Spinal cord (tissue), 10 donors: ENCODE data around the gene PAPSS1. TPM values are rescaled to one million over a fixed set of nuclear protein-coding genes. Genes with fewer than 3 reads are reported as not detected.
A peak's percentile ranks its signal among the peaks of the same experiment; 100 is the strongest.

Experiments used
- DNase-seq, 6 donors: peaks; one replicate each; pipeline versions ENCODE4 v3.0.0 to v3.0.0-alpha.2; 2013 to 2015; ENCODE audit warnings: low spot score in 6 of 6, low read depth in 4 of 6
- H3K27ac ChIP-seq: one replicate; pipeline ENCODE4 v1.5.1; 2013; ENCODE audit warnings: low read depth, low read length, control low read depth
- H3K27me3 ChIP-seq: one replicate; pipeline ENCODE4 v1.6.1; 2013; ENCODE audit warnings: low read length; ENCODE audit not compliant: control insufficient read depth, insufficient read depth
- H3K36me3 ChIP-seq: one replicate; pipeline ENCODE4 v1.6.1; 2013; ENCODE audit warnings: low read length; ENCODE audit not compliant: control insufficient read depth, insufficient read depth
- H3K4me1 ChIP-seq: one replicate; pipeline ENCODE4 v1.6.1; 2013; ENCODE audit warnings: low read length; ENCODE audit not compliant: control insufficient read depth, insufficient read depth
- H3K4me3 ChIP-seq: one replicate; pipeline ENCODE4 v1.5.1; 2013; ENCODE audit warnings: low read depth, low read length, control low read depth
- H3K9me3 ChIP-seq: one replicate; pipeline ENCODE4 v1.6.1; 2013; ENCODE audit warnings: low read length; ENCODE audit not compliant: control insufficient read depth, insufficient read depth
- WGBS: methylation state at CpG from one replicate; pipeline ENCODE4 v1.1.5; 2013; ENCODE audit warnings: missing lambda C conversion rate; ENCODE audit not compliant: insufficient coverage; 5-methylcytosine and 5-hydroxymethylcytosine counted together
- polyA plus RNA-seq, 2 donors: library from polyadenylated mRNA; unstranded; fragments of 120-200 nt; gene quantifications; one replicate each; pipeline ENCODE4 v1.2.1, GENCODE V29; 2013; ENCODE audit not compliant: insufficient read length in 2 of 2
- total RNA-seq, 2 donors: library from RNA; depleted of rRNA in 1 of 2; stranded (reverse); fragments of 120-200 nt in 1 of 2; fragments of >200 nt in 1 of 2; gene quantifications; one replicate each; pipeline versions ENCODE4 v1.2.3 to v1.2.4, GENCODE V29; 2013 to 2014
- donor health status: healthy.

Gene PAPSS1
- total and polyA plus RNA-seq, 4 donors, result 74.9 to 151 (median 119) TPM

- Histone ChIP-seq H3K27ac (no peak overlapping the region), H3K4me3 (no peak overlapping the region), H3K27me3 (no peaks in the 10 kb centered on the region), H3K9me3 (peaks cover 2% of the 10 kb centered on the region), H3K4me1 (no peaks in the 10 kb centered on the region), H3K36me3 (no peaks in the 10 kb centered on the region)
- WGBS, result 57% methylated on average over 1 of the region's 2 CpGs
- peak in 3 of 6 donors; percentile 19 to 70 (median 37) for DNase-seq
Measured at GRCh38 chr4:107619066-107619465, 101.0 kb downstream of the PAPSS1 start.

- H3K4me1 ChIP-seq, result no peaks in the 10 kb centered on the region
- no peaks in the 10 kb centered on the region for H3K36me3 ChIP-seq
- DNase-seq, result no peak
- H3K27me3 ChIP-seq, result no peaks in the 10 kb centered on the region
- H3K9me3 ChIP-seq, result peaks cover 2% of the 10 kb centered on the region
- no peak overlapping the region for H3K27ac ChIP-seq
- H3K4me3 ChIP-seq, result no peak overlapping the region
Measured at GRCh38 chr4:107618656-107619055, 101.4 kb downstream of the PAPSS1 start.

GRCh38 chr4:107616838-107617389, 103.1 kb downstream of the PAPSS1 start:
- H3K36me3 ChIP-seq, result no peaks in the 10 kb centered on the region
- 100% methylated on average over 3 of the region's 3 CpGs for WGBS
- no peak overlapping the region for H3K4me3 ChIP-seq
- H3K4me1 ChIP-seq, result no peaks in the 10 kb centered on the region
- no peaks in the 10 kb centered on the region for H3K27me3 ChIP-seq
- H3K27ac ChIP-seq, result no peak overlapping the region
- H3K9me3 ChIP-seq, result no peaks in the 10 kb centered on the region
- DNase-seq, result no peak

- Histone ChIP-seq H3K4me3 (no peak overlapping the region), H3K36me3 (no peaks in the 10 kb centered on the region), H3K9me3 (no peaks in the 10 kb centered on the region), H3K4me1 (no peaks in the 10 kb centered on the region), H3K27me3 (no peaks in the 10 kb centered on the region), H3K27ac (no peak overlapping the region)
- DNase-seq, result no peak
- no CpG with 5 or more reads among the region's 1 CpG for WGBS
Measured at GRCh38 chr4:107615809-107616208, 104.2 kb downstream of the PAPSS1 start.

- DNase-seq, result no peak
- H3K27me3 ChIP-seq, result no peaks in the 10 kb centered on the region
- no peaks in the 10 kb centered on the region for H3K36me3 ChIP-seq
- H3K9me3 ChIP-seq, result no peaks in the 10 kb centered on the region
- H3K4me1 ChIP-seq, result no peaks in the 10 kb centered on the region
- no peak overlapping the region for H3K4me3 ChIP-seq
- WGBS, result no CpG with 5 or more reads among the region's 4 CpGs
- no peak overlapping the region for H3K27ac ChIP-seq
Measured at GRCh38 chr4:107603430-107603829, 116.6 kb downstream of the PAPSS1 start.

- DNase-seq, result no peak
- Histone ChIP-seq H3K27ac (no peak overlapping the region), H3K4me1 (no peaks in the 10 kb centered on the region), H3K36me3 (no peaks in the 10 kb centered on the region), H3K9me3 (no peaks in the 10 kb centered on the region), H3K4me3 (no peak overlapping the region), H3K27me3 (no peaks in the 10 kb centered on the region)
Measured at GRCh38 chr4:107600983-107601382, 119.1 kb downstream of the PAPSS1 start.

- no peak for DNase-seq
- H3K4me1 ChIP-seq, result no peaks in the 10 kb centered on the region
- no peak overlapping the region for H3K4me3 ChIP-seq
- no peak overlapping the region for H3K27ac ChIP-seq
- H3K9me3 ChIP-seq, result no peaks in the 10 kb centered on the region
- no peaks in the 10 kb centered on the region for H3K27me3 ChIP-seq
- no CpG with 5 or more reads among the region's 2 CpGs for WGBS
- H3K36me3 ChIP-seq, result no peaks in the 10 kb centered on the region
Measured at GRCh38 chr4:107600436-107600835, 119.6 kb downstream of the PAPSS1 start.

- Histone ChIP-seq H3K4me3 (no peak overlapping the region), H3K36me3 (no peaks in the 10 kb centered on the region)
- 93% methylated on average over 3 of the region's 3 CpGs for WGBS
Measured at GRCh38 chr4:107599841-107600240, 120.2 kb downstream of the PAPSS1 start.

GRCh38 chr4:107593230-107593629, 126.8 kb downstream of the PAPSS1 start:
- H3K9me3 ChIP-seq, result peaks cover 9% of the 10 kb centered on the region
- no peaks in the 10 kb centered on the region for H3K27me3 ChIP-seq
- H3K4me1 ChIP-seq, result no peaks in the 10 kb centered on the region
- H3K36me3 ChIP-seq, result no peaks in the 10 kb centered on the region
- H3K4me3 ChIP-seq, result no peak overlapping the region
- DNase-seq, result no peak
- H3K27ac ChIP-seq, result no peak overlapping the region
- WGBS, result no CpG with 5 or more reads among the region's 1 CpG

More at GRCh38 chr4:107599841-107600240, 120.2 kb downstream of the PAPSS1 start:
- no peaks in the 10 kb centered on the region for H3K27me3 ChIP-seq
- H3K27ac ChIP-seq, result no peak overlapping the region
- no peaks in the 10 kb centered on the region for H3K9me3 ChIP-seq
- no peaks in the 10 kb centered on the region for H3K4me1 ChIP-seq
- no peak for DNase-seq

- WGBS, result 80% methylated on average over 1 of the region's 2 CpGs
- Histone ChIP-seq H3K4me3 (no peak overlapping the region), H3K9me3 (peaks cover 9% of the 10 kb centered on the region), H3K27ac (no peak overlapping the region), H3K36me3 (no peaks in the 10 kb centered on the region), H3K27me3 (no peaks in the 10 kb centered on the region), H3K4me1 (no peaks in the 10 kb centered on the region)
- DNase-seq, result no peak
Measured at GRCh38 chr4:107592519-107592918, 127.5 kb downstream of the PAPSS1 start.
